Activated CD8-positive, alpha-beta T cell treated with anti-CD3 and anti-CD28 coated beads for 36 hours (primary cell): ENCODE results near the gene QPCT. TPM values are rescaled to one million over a fixed set of nuclear protein-coding genes. Genes with fewer than 3 reads are reported as not detected.

Experiments
- ATAC-seq: fragments of 200-7000 bp; cut with Tn5 transposase; one replicate; pipeline ENCODE4 v1.10.0; 2021; ENCODE audit warnings: mild to moderate bottlenecking, moderate library complexity
- CTCF ChIA-PET: fragments of 350-600 bp; sonication (Branson Sonifier 250); formaldehyde crosslinking; loops from one replicate; lab custom pipeline; 2021; ENCODE audit warnings: antibody characterized with exemption; lab: Charles Lee
- POLR2A ChIA-PET: fragments of 350-600 bp; sonication (Branson Sonifier 250); formaldehyde crosslinking; loops from one replicate; lab custom pipeline; 2021; ENCODE audit warnings: antibody characterized with exemption; lab: Charles Lee
- DNase-seq: peaks from one replicate; pipeline ENCODE4 v3.0.0-alpha.2; 2020
- H3K27ac Mint-ChIP-seq: one replicate; pipeline ENCODE4 v1.8.0; 2021; ENCODE audit warnings: mild to moderate bottlenecking, mixed read lengths
- H3K27me3 Mint-ChIP-seq: one replicate; pipeline ENCODE4 v1.8.0; 2021; ENCODE audit warnings: mixed read lengths
- H3K36me3 Mint-ChIP-seq: one replicate; pipeline ENCODE4 v1.8.0; 2021; ENCODE audit warnings: low read depth, mixed read lengths
- H3K4me1 Mint-ChIP-seq: one replicate; pipeline ENCODE4 v1.8.0; 2021; ENCODE audit warnings: low read depth, mixed read lengths
- H3K4me3 Mint-ChIP-seq: one replicate; pipeline ENCODE4 v1.8.0; 2021; ENCODE audit warnings: mild to moderate bottlenecking, moderate library complexity, mixed read lengths
- H3K9me3 Mint-ChIP-seq: one replicate; pipeline ENCODE4 v1.8.0; 2021; ENCODE audit warnings: mixed read lengths
- intact Hi-C: fragments of 100-400 bp; cut with micrococcal nuclease; formaldehyde crosslinking; loops from one replicate; pipeline ENCODE4 v1.10.0; 2022
- total RNA-seq, 2 experiments: library from RNA; stranded (reverse); gene quantifications; one replicate each; pipeline ENCODE4 v1.2.3, GENCODE V29; 2021
- TF ChIP-seq, protein P1 (sequence below): fragments of 200-600 bp; IDR thresholded peaks from one replicate; pipeline ENCODE4 v1.8.0; 2022; ENCODE audit warnings: antibody characterized with exemption, mild to moderate bottlenecking

QPCT gene
- total RNA-seq, 2 experiments from 2014 or later = 0.29 to 0.56 TPM

DNA sequence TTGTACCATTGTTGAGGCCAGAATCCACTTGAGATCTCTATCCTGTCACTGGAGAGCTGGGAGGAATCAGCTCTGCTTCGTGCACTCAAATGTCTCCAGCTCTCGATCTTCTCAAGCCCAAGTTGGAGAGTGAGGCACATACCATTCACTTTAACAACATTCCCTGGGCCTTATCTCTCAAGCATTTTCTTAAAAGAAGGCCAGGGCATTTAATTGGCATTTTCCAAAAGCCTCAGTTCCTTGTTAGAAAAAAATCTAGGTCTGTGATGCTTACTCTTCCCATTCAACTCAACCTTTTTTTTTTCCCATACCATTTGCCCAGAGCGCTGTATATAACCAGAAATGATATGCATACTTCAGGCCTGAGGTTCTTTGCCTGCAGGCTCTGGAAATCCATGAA lies 10.1 kb downstream of the QPCT start:
- Mint-ChIP-seq H3K36me3 (no peaks in the 10 kb centered on the region), H3K4me3 (no peak overlapping the region), H3K27ac (no peak overlapping the region), H3K9me3 (no peaks in the 10 kb centered on the region), H3K27me3 (peaks cover 41% of the 10 kb centered on the region), H3K4me1 (no peaks in the 10 kb centered on the region)
- ATAC-seq = no peak
- CTCF ChIA-PET = interaction anchor here (1.2 kb wide), 1 partner anchor 22 kb away, joined by 4 read pairs; no protein-coding TSS in a partner anchor
- TF ChIP-seq, protein P1, sequence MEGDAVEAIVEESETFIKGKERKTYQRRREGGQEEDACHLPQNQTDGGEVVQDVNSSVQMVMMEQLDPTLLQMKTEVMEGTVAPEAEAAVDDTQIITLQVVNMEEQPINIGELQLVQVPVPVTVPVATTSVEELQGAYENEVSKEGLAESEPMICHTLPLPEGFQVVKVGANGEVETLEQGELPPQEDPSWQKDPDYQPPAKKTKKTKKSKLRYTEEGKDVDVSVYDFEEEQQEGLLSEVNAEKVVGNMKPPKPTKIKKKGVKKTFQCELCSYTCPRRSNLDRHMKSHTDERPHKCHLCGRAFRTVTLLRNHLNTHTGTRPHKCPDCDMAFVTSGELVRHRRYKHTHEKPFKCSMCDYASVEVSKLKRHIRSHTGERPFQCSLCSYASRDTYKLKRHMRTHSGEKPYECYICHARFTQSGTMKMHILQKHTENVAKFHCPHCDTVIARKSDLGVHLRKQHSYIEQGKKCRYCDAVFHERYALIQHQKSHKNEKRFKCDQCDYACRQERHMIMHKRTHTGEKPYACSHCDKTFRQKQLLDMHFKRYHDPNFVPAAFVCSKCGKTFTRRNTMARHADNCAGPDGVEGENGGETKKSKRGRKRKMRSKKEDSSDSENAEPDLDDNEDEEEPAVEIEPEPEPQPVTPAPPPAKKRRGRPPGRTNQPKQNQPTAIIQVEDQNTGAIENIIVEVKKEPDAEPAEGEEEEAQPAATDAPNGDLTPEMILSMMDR = no peak
- intact Hi-C loops = no loop called here
- DNase-seq = no peak
- POLR2A ChIA-PET = no interaction called here

DNA sequence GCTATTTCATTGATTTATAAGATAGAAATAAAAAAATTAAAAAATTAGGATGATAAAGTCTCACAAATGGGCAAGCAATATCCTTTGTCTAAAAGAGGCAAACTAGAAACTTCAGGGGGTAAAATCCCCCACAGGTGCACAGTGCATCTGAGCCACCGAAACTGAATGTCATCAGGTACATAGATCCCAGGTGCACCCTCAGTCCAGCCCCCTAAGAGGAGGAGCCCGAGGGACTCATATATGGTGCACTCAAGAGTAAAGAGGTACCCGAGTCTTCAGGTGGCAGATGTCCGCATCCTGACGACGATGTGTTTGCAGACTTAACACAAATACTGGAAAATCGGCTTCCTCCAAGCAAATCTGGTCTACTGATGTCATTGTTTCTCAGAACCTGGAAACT lies 11.3 kb downstream of the QPCT start:
- Mint-ChIP-seq H3K9me3 (no peaks in the 10 kb centered on the region), H3K4me1 (no peaks in the 10 kb centered on the region), H3K36me3 (no peaks in the 10 kb centered on the region), H3K4me3 (no peak overlapping the region), H3K27ac (no peak overlapping the region), H3K27me3 (peaks cover 48% of the 10 kb centered on the region)
- POLR2A ChIA-PET = no interaction called here
- CTCF ChIA-PET = no interaction called here
- TF ChIP-seq, protein P1 = no peak
- no peak for ATAC-seq
- intact Hi-C loops = no loop called here
- no peak for DNase-seq

DNA sequence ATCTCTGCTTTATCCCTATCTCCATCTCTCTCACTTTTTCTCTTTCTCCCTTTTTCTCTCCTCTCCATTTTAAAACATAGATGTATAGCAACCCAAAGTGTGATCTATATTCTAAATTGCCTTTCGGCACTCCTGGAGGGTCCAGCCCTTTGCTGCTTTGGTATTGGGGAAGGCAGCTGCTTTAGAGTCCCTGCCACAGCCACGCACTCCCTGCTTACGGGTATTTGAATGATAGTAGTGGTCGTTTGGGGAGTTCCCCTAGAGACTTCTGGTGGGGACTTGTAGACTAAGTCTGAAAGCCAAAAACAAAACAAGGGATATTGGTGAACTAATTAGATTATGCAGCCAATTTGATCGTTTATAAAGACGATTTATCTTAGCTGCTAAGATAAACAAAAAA lies 11.9 kb downstream of the QPCT start:
- ChIA-PET POLR2A (no interaction called here), CTCF (no interaction called here)
- TF ChIP-seq, protein P1 = no peak
- Mint-ChIP-seq H3K4me3 (no peak overlapping the region), H3K9me3 (no peaks in the 10 kb centered on the region), H3K27me3 (peaks cover 51% of the 10 kb centered on the region), H3K36me3 (no peaks in the 10 kb centered on the region), H3K27ac (no peak overlapping the region), H3K4me1 (no peaks in the 10 kb centered on the region)
- DNase-seq (no peak), ATAC-seq (no peak)
- intact Hi-C loops = no loop called here

DNA sequence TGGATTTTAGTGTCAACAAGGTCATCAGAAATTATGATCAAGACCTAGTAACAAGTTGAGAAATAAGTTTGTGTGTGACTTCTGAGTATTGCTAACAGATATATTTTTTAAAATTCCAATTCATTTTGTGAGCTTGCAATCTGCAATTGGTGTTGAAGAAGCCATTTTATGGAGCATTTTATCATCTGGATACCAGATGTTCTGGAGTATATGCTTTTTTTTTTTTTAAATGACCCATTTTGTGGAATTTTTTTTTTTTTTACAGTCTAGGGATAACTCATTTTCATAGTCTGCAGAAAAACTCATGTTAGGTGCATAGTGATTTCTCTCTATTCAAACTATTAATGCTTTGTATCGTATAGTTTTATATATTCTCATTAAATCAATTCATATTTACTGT lies 12.6 kb downstream of the QPCT start:
- no peak for DNase-seq
- intact Hi-C loops = no loop called here
- no peaks in the 10 kb centered on the region for H3K9me3 Mint-ChIP-seq
- H3K4me3 Mint-ChIP-seq = no peak overlapping the region
- CTCF ChIA-PET = no interaction called here
- H3K27me3 Mint-ChIP-seq = peaks cover 59% of the 10 kb centered on the region
- H3K36me3 Mint-ChIP-seq = no peaks in the 10 kb centered on the region
- H3K27ac Mint-ChIP-seq = no peak overlapping the region
- TF ChIP-seq, protein P1 = no peak
- no peaks in the 10 kb centered on the region for H3K4me1 Mint-ChIP-seq
- no peak for ATAC-seq
- POLR2A ChIA-PET = no interaction called here

DNA sequence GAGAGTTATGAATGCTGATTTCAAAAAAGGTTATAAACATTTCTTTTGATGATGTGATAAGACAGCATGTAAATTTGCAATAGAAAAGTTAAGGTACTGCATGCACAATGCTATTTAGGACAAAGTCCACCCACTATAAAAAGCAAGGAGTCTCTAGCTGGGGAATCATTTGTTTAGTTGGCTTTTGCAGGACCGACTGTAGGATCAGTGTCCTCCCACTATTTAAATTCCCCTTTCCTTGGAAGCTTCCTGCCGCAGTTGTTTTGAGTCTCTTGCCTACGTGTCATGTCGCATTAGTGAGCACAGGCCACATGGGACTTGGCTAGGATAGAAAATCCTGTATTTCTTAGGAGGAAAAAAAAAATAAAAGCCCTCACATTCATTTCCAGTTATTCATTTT lies 13.1 kb downstream of the QPCT start:
- intact Hi-C loops = no loop called here
- Mint-ChIP-seq H3K27ac (no peak overlapping the region), H3K9me3 (no peaks in the 10 kb centered on the region)

More for the DNA sequence above, 13.1 kb downstream of the QPCT start:
- H3K36me3 Mint-ChIP-seq = no peaks in the 10 kb centered on the region
- TF ChIP-seq, protein P1 = no peak
- H3K27me3 Mint-ChIP-seq = peaks cover 63% of the 10 kb centered on the region
- ChIA-PET POLR2A (no interaction called here), CTCF (no interaction called here)
- ATAC-seq (no peak), DNase-seq (no peak)
- H3K4me1 Mint-ChIP-seq = no peaks in the 10 kb centered on the region
- no peak overlapping the region for H3K4me3 Mint-ChIP-seq
